Fibroblast of skin of back (primary cell): Measurements from ENCODE around the gene AFF2.
A peak's percentile ranks its signal among the peaks of the same experiment; 100 is the strongest.

Experiments used
- DNase-seq: peaks from one replicate; pipeline ENCODE4 v3.0.0-alpha.2; 2013

Gene AFF2

DNA sequence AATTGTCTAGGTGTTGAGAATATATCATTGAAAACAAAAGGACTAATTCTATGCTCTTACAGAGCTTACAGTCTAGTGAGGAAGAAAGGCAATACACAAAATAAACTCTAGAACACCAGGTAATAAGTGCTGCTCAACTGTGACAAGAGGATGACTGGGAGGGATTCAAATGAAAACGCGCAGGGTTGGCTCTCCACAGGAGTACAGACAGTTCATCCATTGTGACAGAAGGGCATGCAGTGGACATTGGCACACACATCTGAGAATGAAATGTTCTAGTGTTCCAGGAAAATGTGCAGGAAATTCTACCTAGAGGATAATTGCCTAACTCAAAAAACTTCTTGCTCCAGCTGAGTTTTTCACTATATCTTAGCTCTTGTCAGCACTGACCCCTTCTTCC is 512.7 kb downstream of the AFF2 start:
- DNase-seq: no peak

DNA sequence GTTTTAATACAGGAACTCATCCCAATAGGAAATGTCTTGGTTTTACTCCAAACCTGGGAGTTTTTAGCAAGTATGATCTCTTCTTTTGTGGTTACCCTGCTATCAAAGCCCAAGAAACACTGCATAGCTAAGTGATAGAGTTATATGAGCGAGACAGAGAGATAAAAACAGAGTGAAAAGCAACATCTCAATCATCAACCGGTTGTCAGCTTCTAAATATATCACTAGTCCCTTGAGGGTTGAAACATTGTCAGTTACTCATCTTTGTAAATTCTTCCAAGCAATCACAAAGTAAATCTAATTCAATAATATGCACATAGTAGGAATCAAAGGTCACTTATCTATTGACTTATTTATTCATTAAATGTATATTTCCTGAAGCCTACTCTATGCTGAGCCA is 520.7 kb downstream of the AFF2 start:
- DNase-seq: peak; percentile 45

DNA sequence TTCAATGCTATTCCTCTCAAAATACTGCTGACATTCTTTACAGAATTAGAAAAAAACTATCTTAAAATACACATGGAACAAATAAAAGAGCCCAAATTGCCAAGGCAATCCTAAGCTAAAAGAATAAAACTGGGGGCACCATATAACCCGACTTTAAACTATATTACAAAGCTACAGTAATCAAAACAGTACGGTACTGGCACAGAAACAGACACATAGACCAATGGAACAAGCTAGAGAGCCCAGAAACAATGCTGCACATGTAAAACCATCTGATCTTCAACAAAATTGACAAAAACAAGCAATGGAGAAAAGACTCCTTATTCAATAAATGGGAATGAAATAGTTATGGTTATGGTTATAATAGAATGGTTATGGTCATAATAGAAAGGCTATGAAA is 522.1 kb downstream of the AFF2 start:
- DNase-seq: no peak

DNA sequence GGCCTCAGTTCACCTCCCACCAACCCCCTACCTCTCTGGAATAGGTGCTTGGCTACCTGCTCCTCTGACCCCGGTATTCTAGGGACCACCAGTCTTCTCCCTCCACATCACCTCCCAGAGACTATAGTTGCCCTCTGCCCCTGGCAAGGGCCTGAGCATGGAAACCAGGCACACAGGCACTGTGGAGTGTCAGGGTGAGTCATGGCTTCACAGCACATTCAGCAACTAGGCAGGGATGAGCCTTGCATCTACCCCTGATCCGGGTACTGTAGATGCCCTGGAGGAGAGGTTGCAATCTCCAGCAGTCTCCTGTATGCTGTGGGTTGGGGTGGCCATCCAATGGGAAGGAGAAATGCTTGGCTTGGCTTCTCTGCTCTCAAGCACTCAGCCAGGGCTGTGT is 532.0 kb downstream of the AFF2 start:
- DNase-seq: no peak

GRCh38 chrX:149036086-149036485 is 535.7 kb downstream of the AFF2 start:
- DNase-seq: no peak

- no peak for DNase-seq
These were observed 537.0 kb downstream of the AFF2 start for GRCh38 chrX:149037281-149037870.

GRCh38 chrX:149039057-149039456 is 538.6 kb downstream of the AFF2 start:
- DNase-seq: no peak

DNA sequence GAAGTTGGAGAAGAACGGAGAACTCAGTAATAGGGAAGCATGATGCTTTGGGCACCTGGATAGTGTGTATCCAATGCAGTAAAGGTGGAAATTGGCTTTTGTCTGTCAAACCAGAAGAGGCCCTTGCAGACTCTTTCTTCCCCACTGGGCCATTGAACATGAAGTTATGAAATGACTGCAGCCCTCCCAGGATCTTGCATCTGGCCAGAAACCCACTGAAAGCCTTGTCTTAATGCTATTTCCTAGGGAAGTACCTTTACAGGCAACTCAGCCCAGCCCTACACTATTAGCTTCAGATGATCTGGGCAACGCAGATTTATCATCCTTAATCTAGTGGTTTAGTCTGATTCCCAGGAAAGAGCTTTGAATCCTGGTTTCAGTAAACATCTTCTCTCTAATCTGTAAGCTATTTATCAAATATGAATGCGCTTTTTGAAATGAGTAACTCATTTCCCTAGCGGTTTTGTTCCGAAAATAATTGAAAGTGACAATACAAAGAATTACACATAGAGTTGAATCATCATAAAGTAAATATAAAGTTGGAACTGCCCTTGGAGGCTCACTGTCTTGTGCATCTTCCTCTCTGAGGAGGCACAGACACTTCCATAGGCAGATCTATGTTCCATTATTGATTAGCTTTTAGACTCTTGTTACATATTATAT is 540.6 kb downstream of the AFF2 start:
- peak; percentile 64 for DNase-seq

DNA sequence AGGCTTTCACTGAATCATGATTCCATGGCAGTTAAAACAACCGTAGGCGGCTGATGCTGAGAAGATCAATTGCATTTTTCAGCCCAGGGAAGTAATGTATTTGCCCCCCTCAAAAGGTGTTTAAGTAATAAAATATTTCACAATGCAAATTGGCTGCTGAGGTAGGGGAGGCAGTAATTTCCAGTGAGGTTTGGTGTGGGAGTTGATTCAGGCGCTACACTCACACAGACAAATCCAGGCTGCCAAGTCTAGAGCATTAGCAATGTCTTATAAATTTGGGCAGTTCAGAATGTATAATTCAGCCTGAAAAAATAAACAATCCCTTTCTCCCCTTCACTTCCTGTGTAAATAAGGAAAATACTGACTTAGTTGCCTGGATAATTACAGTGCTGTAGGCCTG is 543.0 kb downstream of the AFF2 start:
- no peak for DNase-seq

DNA sequence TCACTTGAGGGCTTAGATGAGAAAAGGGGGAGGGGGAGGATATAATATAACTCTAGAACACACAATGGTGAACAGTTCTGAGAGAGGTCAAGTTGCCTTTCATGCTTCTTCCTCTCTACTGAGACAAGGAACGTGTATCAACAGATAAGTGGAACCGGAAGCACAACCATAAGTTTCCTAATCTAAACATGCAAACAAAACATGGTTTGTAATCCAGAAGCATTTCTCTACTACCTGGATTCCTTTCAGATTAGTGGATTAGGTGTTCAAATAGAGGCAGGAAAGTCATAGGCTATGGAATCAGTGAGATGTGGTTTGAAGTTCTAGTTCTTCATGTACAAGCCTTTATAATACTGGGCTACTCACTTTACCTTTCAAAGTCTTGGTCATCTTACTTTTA is 544.1 kb downstream of the AFF2 start:
- DNase-seq: no peak

DNA sequence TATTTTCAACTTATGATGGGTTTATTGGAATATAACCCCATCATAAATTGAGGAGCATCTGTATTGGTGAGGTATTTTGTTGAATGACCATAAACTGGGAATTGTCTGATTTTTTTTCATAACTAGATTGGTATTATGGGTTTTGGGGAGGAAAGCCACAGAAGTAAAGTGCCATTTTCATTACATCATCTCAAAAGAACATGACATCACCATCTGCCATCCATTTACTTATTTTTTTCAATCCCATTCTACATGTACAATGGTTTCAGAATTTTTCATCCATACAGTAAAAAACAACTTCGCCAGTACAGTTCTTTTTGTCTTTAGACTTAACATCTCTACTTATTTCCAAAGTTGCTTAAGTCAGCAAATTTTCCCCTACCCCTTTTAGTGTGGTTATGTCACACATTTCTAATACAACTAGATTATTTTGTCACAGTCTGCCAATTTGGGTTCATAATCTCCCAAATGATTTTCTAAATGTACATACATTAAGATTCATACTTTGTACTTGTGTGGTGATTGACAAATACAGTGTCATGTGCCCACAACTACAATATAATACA is 545.3 kb downstream of the AFF2 start:
- no peak for DNase-seq
